Fibroblast of lung (primary cell): ENCODE measurements around the gene MTMR3. TPM values are rescaled to one million over a fixed set of nuclear protein-coding genes. Genes with fewer than 3 reads are reported as not detected.

Experiments
- DNase-seq, 2 donors: peaks; one replicate each; pipeline versions ENCODE4 v3.0.0 to v3.0.0-alpha.2; 2010; ENCODE audit warnings: low read depth in 2 of 2
- H2AFZ ChIP-seq: 2 replicates; pipeline ENCODE4 v1.5.1; 2012; ENCODE audit warnings: low read length, control low read depth, inconsistent platforms
- H3K27ac ChIP-seq: 2 replicates; pipeline ENCODE4 v1.5.1; 2011; ENCODE audit warnings: low read length, control low read depth; ENCODE audit not compliant: insufficient read depth
- H3K27me3 ChIP-seq: 2 replicates; pipeline ENCODE4 v1.5.1; 2011; ENCODE audit warnings: mild to moderate bottlenecking, low read length; ENCODE audit not compliant: control insufficient read depth, insufficient read depth
- H3K36me3 ChIP-seq: 2 replicates; pipeline ENCODE4 v1.5.1; 2011; ENCODE audit warnings: low read length; ENCODE audit not compliant: control insufficient read depth, insufficient read depth
- H3K4me1 ChIP-seq: 2 replicates; pipeline ENCODE4 v1.5.1; 2011; ENCODE audit warnings: low read length; ENCODE audit not compliant: control insufficient read depth, insufficient read depth; ENCODE audit errors: extremely low read depth
- H3K4me2 ChIP-seq: 2 replicates; pipeline ENCODE4 v1.5.1; 2011; ENCODE audit warnings: low read length, control low read depth; ENCODE audit not compliant: insufficient read depth; ENCODE audit errors: extremely low read depth
- H3K4me3 ChIP-seq, 4 experiments: fragments of 200-600 bp in 1 of 4; sonication (generic) in 1 of 4; replicated peaks in 1 of 4; 2 replicates each; pipeline ENCODE4 v1.5.1; 2011 to 2016; ENCODE audit warnings: low read length in 4 of 4, low read depth in 3 of 4, mild to moderate bottlenecking in 3 of 4, control low read depth in 2 of 4, inconsistent platforms in 1 of 4, mixed read lengths in 1 of 4; ENCODE audit not compliant: insufficient read depth in 1 of 4; ENCODE audit errors: control extremely low read depth in 1 of 4
- H3K79me2 ChIP-seq: 2 replicates; pipeline ENCODE4 v1.5.1; 2012; ENCODE audit warnings: mild to moderate bottlenecking, low read length, inconsistent platforms; ENCODE audit not compliant: control insufficient read depth, insufficient read depth
- H3K9ac ChIP-seq: 2 replicates; pipeline ENCODE4 v1.5.1; 2011; ENCODE audit warnings: mild to moderate bottlenecking, low read length, control low read depth; ENCODE audit not compliant: insufficient read depth
- H3K9me3 ChIP-seq: 2 replicates; pipeline ENCODE4 v1.5.1; 2012; ENCODE audit warnings: low read depth, low read length; ENCODE audit not compliant: control insufficient read depth, insufficient read depth
- H4K20me1 ChIP-seq: 2 replicates; pipeline ENCODE4 v1.5.1; 2011; ENCODE audit warnings: low read length; ENCODE audit not compliant: control insufficient read depth, insufficient read depth; ENCODE audit errors: extremely low read depth
- EZH2 ChIP-seq: IDR thresholded peaks from 2 replicates; pipeline ENCODE4 v1.5.1; 2012; ENCODE audit warnings: low read length, control low read depth, mild to moderate bottlenecking; ENCODE audit errors: missing control alignments
- polyA plus RNA-seq, 2 donors: library from polyadenylated mRNA; depleted of rRNA in 1 of 2; stranded (reverse) in 1 of 2; unstranded in 1 of 2; fragments of >200 nt; gene quantifications; 2 replicates each; pipeline ENCODE4 v1.2.1, GENCODE V29; 2011 to 2012; ENCODE audit warnings: missing spikeins in 1 of 2
- total RNA-seq: library from RNA; depleted of rRNA; stranded (reverse); fragments of >200 nt; gene quantifications from 2 replicates; pipeline ENCODE4 v1.2.1, GENCODE V29; 2014
- TF ChIP-seq, protein P1 (sequence below), 2 donors: IDR thresholded peaks in 1 of 2; conservative IDR thresholded peaks in 1 of 2; 1 replicate in 1 of 2; 2 replicates in 1 of 2; pipeline ENCODE4 v1.5.1; 2011 to 2012; ENCODE audit warnings: low read length in 2 of 2, control low read depth in 1 of 2, inconsistent platforms in 1 of 2, low read depth in 1 of 2, mild to moderate bottlenecking in 1 of 2

MTMR3 gene
- total and polyA plus RNA-seq, 2 donors (not counting 1 experiment from before 2014, with no cell fraction given): 15.0 to 31.2 TPM

DNA sequence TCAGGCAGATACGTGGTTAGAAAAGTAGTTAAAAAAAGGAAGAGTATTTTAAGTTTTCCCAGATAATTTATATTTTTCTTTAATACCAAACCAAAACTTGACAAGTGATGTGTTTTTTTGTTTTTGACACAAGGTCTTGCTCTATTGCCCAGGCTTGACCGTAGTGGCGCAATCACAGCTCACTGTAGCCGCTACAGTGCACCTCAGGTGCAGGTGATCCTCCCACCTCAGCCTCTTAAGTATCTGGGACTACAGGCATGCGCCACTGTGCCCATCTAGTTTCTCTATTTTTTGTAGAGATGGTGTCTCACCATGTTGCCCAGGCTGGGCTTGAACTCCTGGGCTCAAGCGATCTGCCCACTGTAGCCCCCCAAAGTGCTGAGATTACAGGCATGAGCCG lies 92.5 kb downstream of the MTMR3 start:
- DNase-seq: no peak
- no peaks in the 10 kb centered on the region for H3K27me3 ChIP-seq
- TF ChIP-seq, protein P1, sequence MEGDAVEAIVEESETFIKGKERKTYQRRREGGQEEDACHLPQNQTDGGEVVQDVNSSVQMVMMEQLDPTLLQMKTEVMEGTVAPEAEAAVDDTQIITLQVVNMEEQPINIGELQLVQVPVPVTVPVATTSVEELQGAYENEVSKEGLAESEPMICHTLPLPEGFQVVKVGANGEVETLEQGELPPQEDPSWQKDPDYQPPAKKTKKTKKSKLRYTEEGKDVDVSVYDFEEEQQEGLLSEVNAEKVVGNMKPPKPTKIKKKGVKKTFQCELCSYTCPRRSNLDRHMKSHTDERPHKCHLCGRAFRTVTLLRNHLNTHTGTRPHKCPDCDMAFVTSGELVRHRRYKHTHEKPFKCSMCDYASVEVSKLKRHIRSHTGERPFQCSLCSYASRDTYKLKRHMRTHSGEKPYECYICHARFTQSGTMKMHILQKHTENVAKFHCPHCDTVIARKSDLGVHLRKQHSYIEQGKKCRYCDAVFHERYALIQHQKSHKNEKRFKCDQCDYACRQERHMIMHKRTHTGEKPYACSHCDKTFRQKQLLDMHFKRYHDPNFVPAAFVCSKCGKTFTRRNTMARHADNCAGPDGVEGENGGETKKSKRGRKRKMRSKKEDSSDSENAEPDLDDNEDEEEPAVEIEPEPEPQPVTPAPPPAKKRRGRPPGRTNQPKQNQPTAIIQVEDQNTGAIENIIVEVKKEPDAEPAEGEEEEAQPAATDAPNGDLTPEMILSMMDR (conservative IDR thresholded peaks at IDR 0.05 in 1 of 2, IDR thresholded peaks at IDR 0.05 in 1 of 2; ENCODE audit: low read depth in 1 of 2, low read length in 2 of 2): no peak
- no peak for TF ChIP-seq EZH2

DNA sequence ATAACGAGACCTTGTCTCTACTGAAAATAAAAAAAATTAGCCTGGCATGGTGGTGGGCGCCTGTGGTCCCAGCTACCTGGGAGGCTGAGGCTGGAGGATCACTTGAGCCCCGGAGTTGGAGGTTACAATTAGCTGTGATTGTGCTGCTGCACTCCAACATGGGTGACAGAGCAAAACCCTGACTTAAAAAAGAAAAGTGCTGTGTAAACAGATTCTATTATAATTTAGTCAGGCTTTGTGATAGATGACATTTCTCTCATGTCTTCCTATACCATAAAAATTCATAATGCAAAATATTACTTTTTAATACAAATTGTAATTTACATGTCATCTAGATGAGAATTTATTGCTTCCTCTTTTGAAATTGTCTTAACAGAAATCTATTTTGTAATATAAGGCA lies 94.1 kb downstream of the MTMR3 start:
- Histone ChIP-seq H3K36me3 (peaks cover 1% of the 10 kb centered on the region), H3K79me2 (no peaks in the 10 kb centered on the region), H3K4me3 (no peak overlapping the region), H3K9me3 (no peaks in the 10 kb centered on the region), H3K4me1 (no peaks in the 10 kb centered on the region), H3K27ac (no peak overlapping the region), H3K4me2 (no peak overlapping the region), H4K20me1 (no peaks in the 10 kb centered on the region), H2AFZ (no peak overlapping the region), H3K9ac (no peak overlapping the region), H3K27me3 (no peaks in the 10 kb centered on the region)
- no peak for DNase-seq
- TF ChIP-seq, protein P1 (conservative IDR thresholded peaks at IDR 0.05 in 1 of 2, IDR thresholded peaks at IDR 0.05 in 1 of 2; ENCODE audit: low read depth in 1 of 2, low read length in 2 of 2): no peak
- TF ChIP-seq EZH2: no peak

More for the DNA sequence above, 92.5 kb downstream of the MTMR3 start:
- no peaks in the 10 kb centered on the region for H3K79me2 ChIP-seq
- no peaks in the 10 kb centered on the region for H3K9me3 ChIP-seq
- no peak overlapping the region for H3K9ac ChIP-seq
- no peak overlapping the region for H2AFZ ChIP-seq
- no peak overlapping the region for H3K27ac ChIP-seq
- H3K4me1 ChIP-seq: no peaks in the 10 kb centered on the region
- H3K4me3 ChIP-seq: no peak overlapping the region
- peaks cover 1% of the 10 kb centered on the region for H3K36me3 ChIP-seq
- no peak overlapping the region for H3K4me2 ChIP-seq
- H4K20me1 ChIP-seq: no peaks in the 10 kb centered on the region

DNA sequence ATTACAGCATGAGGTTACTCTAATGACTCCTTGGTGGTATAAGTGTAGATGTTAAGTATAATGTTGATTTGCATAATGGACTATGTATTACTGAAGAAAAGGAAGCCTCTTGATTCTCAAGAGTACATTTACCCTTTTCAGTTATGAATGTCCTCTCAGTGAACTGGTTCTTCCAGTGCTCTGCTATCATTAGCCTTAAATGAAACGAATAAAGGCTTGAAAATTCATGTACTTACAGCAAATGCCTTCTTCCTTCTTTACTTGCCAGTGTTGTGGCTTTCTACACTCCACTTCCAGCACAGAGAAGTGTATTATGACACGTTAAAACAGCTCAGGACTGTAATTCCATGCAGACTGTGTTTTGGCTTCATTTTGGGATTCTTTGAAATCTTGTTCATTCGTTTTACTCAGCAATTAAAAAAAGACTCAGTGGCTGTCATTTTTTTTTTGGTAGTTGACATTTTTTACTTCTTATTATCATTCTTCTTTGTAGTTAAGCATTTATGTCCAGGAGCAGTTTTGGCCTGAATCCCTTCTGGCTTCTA lies 96.9 kb downstream of the MTMR3 start:
- peak in 1 of 2 donors; percentile 47 for DNase-seq
- no peaks in the 10 kb centered on the region for H3K9me3 ChIP-seq
- no peaks in the 10 kb centered on the region for H3K4me1 ChIP-seq
- no peaks in the 10 kb centered on the region for H3K79me2 ChIP-seq
- no peak overlapping the region for H2AFZ ChIP-seq
- H3K27me3 ChIP-seq: no peaks in the 10 kb centered on the region
- no peak overlapping the region for H3K9ac ChIP-seq
- peaks cover 1% of the 10 kb centered on the region for H3K36me3 ChIP-seq
- H3K4me2 ChIP-seq: no peak overlapping the region
- H4K20me1 ChIP-seq: no peaks in the 10 kb centered on the region
- TF ChIP-seq EZH2: no peak
- TF ChIP-seq, protein P1 (conservative IDR thresholded peaks at IDR 0.05 in 1 of 2, IDR thresholded peaks at IDR 0.05 in 1 of 2; ENCODE audit: low read depth in 1 of 2, low read length in 2 of 2): no peak
- H3K4me3 ChIP-seq: no peak overlapping the region
- H3K27ac ChIP-seq: no peak overlapping the region
